K562 (cell line): Measurements from ENCODE around the gene GP1BB. TPM values are rescaled to one million over a fixed set of nuclear protein-coding genes. Genes with fewer than 3 reads are reported as not detected.

Source experiments
- CEBPG ChIP-seq, 3 experiments: fragments of 200-800 bp in 1 of 3; sonication (Bioruptor generic) in 1 of 3; sonication (generic) in 1 of 3; formaldehyde crosslinking in 1 of 3; IDR thresholded peaks in 2 of 3; conservative IDR thresholded peaks in 1 of 3; 2 replicates each; pipeline versions ENCODE4 v1.6.1 to v1.8.0; 2016 to 2022; ENCODE audit warnings: missing compliant biosample characterization in 2 of 3, missing genetic modification characterization in 2 of 3, mild to moderate bottlenecking in 1 of 3, missing genetic modification reagents in 1 of 3
- EP400 ChIP-seq: fragments of 450-650 bp; IDR thresholded peaks from 2 replicates; pipeline ENCODE4 v1.6.1; 2017; ENCODE audit warnings: antibody characterized with exemption, mild to moderate bottlenecking, moderate library complexity
- FOXA1 ChIP-seq: fragments of 450-650 bp; IDR thresholded peaks from 2 replicates; pipeline ENCODE4 v1.6.1; 2016; ENCODE audit warnings: mild to moderate bottlenecking, borderline replicate concordance
- HDAC2 ChIP-seq: fragments of 450-650 bp; IDR thresholded peaks from 2 replicates; pipeline ENCODE4 v1.6.1; 2016; ENCODE audit warnings: mild to moderate bottlenecking
- KDM4B ChIP-seq, 2 experiments: fragments of 450-650 bp in 1 of 2; sonication (generic) in 1 of 2; IDR thresholded peaks; 2 replicates each; pipeline ENCODE4 v1.6.1; 2016 to 2017; ENCODE audit warnings: borderline replicate concordance in 2 of 2, antibody characterized with exemption in 1 of 2, low read depth in 1 of 2, mild to moderate bottlenecking in 1 of 2
- MCM3 ChIP-seq: fragments of 450-650 bp; IDR thresholded peaks from 2 replicates; pipeline ENCODE4 v1.6.1; 2016
- MCM7 ChIP-seq, 2 experiments: fragments of 450-650 bp; IDR thresholded peaks; 2 replicates each; pipeline ENCODE4 v1.6.1; 2016 to 2018
- MITF ChIP-seq: IDR thresholded peaks from 2 replicates; pipeline ENCODE4 v1.6.1; 2014; ENCODE audit warnings: antibody characterized with exemption
- NCOR1 ChIP-seq: fragments of 450-650 bp; IDR thresholded peaks from 2 replicates; pipeline ENCODE4 v1.6.1; 2016; ENCODE audit warnings: mild to moderate bottlenecking, moderate library complexity
- RBM14 ChIP-seq: fragments of 200-400 bp; formaldehyde crosslinking; IDR thresholded peaks from 2 replicates; pipeline ENCODE4 v1.6.1; 2018; ENCODE audit warnings: low read depth, mild to moderate bottlenecking, low read length, moderate library complexity, borderline replicate concordance; ENCODE audit not compliant: insufficient read depth
- RBM39 ChIP-seq: fragments of 200-400 bp; formaldehyde crosslinking; optimal IDR thresholded peaks from 2 replicates; pipeline ENCODE3; 2018; ENCODE audit warnings: low read depth, low read length
- SIRT6 ChIP-seq: IDR thresholded peaks from one replicate; pipeline ENCODE4 v1.6.1; 2012; ENCODE audit warnings: low read depth, mild to moderate bottlenecking, control low read depth, inconsistent platforms, low read length, moderate library complexity
- TAF9B ChIP-seq: fragments of 450-650 bp; IDR thresholded peaks from 2 replicates; pipeline ENCODE4 v1.6.1; 2018; ENCODE audit warnings: mild to moderate bottlenecking; ENCODE audit not compliant: partially characterized antibody
- TEAD4 ChIP-seq, 2 experiments: sonication (generic) in 1 of 2; formaldehyde crosslinking in 1 of 2; IDR thresholded peaks; 2 replicates each; pipeline versions ENCODE4 v1.6.1 to v1.8.0; 2012 to 2022; ENCODE audit warnings: borderline replicate concordance in 1 of 2, inconsistent platforms in 1 of 2, low read length in 1 of 2, mild to moderate bottlenecking in 1 of 2, missing genetic modification reagents in 1 of 2
- TRIM24 ChIP-seq, 2 experiments: fragments of 450-650 bp; IDR thresholded peaks; 2 replicates each; pipeline ENCODE4 v1.6.1; 2016
- ZKSCAN1 ChIP-seq: fragments of 150-350 bp; IDR thresholded peaks from 2 replicates; pipeline ENCODE4 v1.6.1; 2016; ENCODE audit warnings: low read depth, low read length
- polyA plus RNA-seq, 8 experiments: library from polyadenylated mRNA; depleted of rRNA in 4 of 8; stranded (reverse) in 5 of 8; unstranded in 3 of 8; fragments of >200 nt; fragmentation: Nextera tagmentation in 2 of 8; fragmentation: Illumina TruSeq in 1 of 8; extraction: Ambion mirVana in 2 of 8; extraction: Trizol in 1 of 8; gene quantifications; 2 replicates each; pipeline versions ENCODE4 v1.2.1 to v1.2.3, GENCODE V29; 2011 to 2014; ENCODE audit warnings: inconsistent platforms in 1 of 8, missing spikeins in 1 of 8
- total RNA-seq, 7 experiments: library from RNA; depleted of rRNA in 6 of 7; stranded (reverse); fragments of >200 nt in 6 of 7; fragmentation: Illumina TruSeq in 2 of 7; extraction: Trizol in 2 of 7; gene quantifications; 2 replicates each; pipeline versions ENCODE4 v1.2.1 to v1.2.3, GENCODE V29; 2011 to 2021; ENCODE audit warnings: low replicate concordance in 1 of 7
- TF ChIP-seq, protein P1 (sequence below): fragments of 250-450 bp; sonication (Bioruptor Pico); IDR thresholded peaks from 2 replicates; pipeline ENCODE4 v1.8.0; 2022; ENCODE audit warnings: moderate library complexity, mild to moderate bottlenecking, inconsistent platforms
- TF ChIP-seq, protein P2 (sequence below): fragments of 450-650 bp; IDR thresholded peaks from 2 replicates; pipeline ENCODE4 v1.6.1; 2018; ENCODE audit not compliant: partially characterized antibody
- TF ChIP-seq, protein P3 (sequence below): fragments of 250-450 bp; sonication (Bioruptor Pico); IDR thresholded peaks from 2 replicates; pipeline ENCODE4 v1.9.0; 2021; ENCODE audit warnings: mild to moderate bottlenecking, inconsistent platforms

The GP1BB gene
- total and polyA plus RNA-seq, 9 of the 15 experiments (the other 6 are each of a cell fraction or from before 2014, with no cell fraction given): 0.69 to 162 (median 2.8) TPM

DNA sequence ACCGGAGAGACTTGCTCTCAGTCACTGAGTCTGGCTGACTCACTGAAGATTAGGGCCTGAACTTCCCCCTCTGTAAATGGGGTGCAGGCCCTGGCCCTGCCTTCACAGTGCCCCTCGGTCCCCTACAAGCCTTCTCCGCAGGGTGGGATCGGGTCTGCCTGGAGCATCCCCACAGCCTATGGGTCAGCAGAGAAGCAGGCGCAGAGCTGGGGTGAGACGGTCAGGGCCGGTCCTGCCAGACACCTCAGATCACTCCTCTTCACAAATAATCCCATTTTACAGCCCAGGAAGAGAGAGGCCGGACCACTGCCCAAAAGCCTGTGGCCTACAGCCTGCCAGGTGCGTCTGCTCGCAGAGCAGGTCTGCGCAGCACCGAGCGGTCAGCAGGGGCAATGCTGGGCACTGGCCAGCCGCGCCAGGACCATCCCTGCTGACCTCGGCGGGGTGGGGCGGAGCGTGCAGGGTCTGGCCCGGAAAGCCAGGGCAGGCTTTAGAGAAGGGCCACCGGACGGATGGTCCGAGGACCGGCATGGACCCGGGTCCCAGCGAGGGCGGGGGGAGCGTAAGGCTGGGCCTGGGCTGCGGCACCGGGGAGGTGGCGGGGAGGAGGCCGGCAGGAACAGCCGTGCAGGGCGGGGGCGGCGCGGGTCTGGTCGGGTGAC, 9.6 kb upstream of the GP1BB start (continued):
- TF ChIP-seq, protein P1, sequence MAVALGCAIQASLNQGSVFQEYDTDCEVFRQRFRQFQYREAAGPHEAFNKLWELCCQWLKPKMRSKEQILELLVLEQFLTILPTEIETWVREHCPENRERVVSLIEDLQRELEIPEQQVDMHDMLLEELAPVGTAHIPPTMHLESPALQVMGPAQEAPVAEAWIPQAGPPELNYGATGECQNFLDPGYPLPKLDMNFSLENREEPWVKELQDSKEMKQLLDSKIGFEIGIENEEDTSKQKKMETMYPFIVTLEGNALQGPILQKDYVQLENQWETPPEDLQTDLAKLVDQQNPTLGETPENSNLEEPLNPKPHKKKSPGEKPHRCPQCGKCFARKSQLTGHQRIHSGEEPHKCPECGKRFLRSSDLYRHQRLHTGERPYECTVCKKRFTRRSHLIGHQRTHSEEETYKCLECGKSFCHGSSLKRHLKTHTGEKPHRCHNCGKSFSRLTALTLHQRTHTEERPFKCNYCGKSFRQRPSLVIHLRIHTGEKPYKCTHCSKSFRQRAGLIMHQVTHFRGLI: no peak
- no peak for TF ChIP-seq CEBPG (CRISPR knock-in tag; IDR thresholded peaks at IDR 0.05)
- no peak for TF ChIP-seq CEBPG (tag; conservative IDR thresholded peaks at IDR 0.05 in 1 of 2, IDR thresholded peaks at IDR 0.05 in 1 of 2)
- no peak for TF ChIP-seq FOXA1
- TF ChIP-seq RBM14: no peak
- no peak for TF ChIP-seq NCOR1
- TF ChIP-seq RBM39: no peak
- TF ChIP-seq SIRT6: no peak
- TF ChIP-seq MITF: 0 out of 2 replicates have a peak, but pooled peaks have one; percentile 38
- TF ChIP-seq EP400: no peak
- no peak for TF ChIP-seq TAF9B
- no peak for TF ChIP-seq KDM4B (IDR thresholded peaks at IDR 0.05; ENCODE audit: borderline replicate concordance in 2 of 2, low read depth in 1 of 2)
- TF ChIP-seq MCM7 (IDR thresholded peaks at IDR 0.05): no peak
- TF ChIP-seq, protein P2, sequence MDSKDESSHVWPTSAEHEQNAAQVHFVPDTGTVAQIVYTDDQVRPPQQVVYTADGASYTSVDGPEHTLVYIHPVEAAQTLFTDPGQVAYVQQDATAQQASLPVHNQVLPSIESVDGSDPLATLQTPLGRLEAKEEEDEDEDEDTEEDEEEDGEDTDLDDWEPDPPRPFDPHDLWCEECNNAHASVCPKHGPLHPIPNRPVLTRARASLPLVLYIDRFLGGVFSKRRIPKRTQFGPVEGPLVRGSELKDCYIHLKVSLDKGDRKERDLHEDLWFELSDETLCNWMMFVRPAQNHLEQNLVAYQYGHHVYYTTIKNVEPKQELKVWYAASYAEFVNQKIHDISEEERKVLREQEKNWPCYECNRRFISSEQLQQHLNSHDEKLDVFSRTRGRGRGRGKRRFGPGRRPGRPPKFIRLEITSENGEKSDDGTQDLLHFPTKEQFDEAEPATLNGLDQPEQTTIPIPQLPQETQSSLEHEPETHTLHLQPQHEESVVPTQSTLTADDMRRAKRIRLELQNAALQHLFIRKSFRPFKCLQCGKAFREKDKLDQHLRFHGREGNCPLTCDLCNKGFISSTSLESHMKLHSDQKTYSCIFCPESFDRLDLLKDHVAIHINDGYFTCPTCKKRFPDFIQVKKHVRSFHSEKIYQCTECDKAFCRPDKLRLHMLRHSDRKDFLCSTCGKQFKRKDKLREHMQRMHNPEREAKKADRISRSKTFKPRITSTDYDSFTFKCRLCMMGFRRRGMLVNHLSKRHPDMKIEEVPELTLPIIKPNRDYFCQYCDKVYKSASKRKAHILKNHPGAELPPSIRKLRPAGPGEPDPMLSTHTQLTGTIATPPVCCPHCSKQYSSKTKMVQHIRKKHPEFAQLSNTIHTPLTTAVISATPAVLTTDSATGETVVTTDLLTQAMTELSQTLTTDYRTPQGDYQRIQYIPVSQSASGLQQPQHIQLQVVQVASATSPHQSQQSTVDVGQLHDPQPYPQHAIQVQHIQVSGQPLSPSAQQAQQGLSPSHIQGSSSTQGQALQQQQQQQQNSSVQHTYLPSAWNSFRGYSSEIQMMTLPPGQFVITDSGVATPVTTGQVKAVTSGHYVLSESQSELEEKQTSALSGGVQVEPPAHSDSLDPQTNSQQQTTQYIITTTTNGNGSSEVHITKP: peak; percentile 21
- TF ChIP-seq TRIM24 (IDR thresholded peaks at IDR 0.05): no peak
- TF ChIP-seq MCM3: no peak
- TF ChIP-seq, protein P3, sequence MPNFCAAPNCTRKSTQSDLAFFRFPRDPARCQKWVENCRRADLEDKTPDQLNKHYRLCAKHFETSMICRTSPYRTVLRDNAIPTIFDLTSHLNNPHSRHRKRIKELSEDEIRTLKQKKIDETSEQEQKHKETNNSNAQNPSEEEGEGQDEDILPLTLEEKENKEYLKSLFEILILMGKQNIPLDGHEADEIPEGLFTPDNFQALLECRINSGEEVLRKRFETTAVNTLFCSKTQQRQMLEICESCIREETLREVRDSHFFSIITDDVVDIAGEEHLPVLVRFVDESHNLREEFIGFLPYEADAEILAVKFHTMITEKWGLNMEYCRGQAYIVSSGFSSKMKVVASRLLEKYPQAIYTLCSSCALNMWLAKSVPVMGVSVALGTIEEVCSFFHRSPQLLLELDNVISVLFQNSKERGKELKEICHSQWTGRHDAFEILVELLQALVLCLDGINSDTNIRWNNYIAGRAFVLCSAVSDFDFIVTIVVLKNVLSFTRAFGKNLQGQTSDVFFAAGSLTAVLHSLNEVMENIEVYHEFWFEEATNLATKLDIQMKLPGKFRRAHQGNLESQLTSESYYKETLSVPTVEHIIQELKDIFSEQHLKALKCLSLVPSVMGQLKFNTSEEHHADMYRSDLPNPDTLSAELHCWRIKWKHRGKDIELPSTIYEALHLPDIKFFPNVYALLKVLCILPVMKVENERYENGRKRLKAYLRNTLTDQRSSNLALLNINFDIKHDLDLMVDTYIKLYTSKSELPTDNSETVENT (CRISPR knock-in tag): peak; percentile 55; the same call in 1 of the 2 replicates
- no peak for TF ChIP-seq TEAD4 (IDR thresholded peaks at IDR 0.05; ENCODE audit: low read length)
- TF ChIP-seq TEAD4 (CRISPR knock-in tag; IDR thresholded peaks at IDR 0.05; ENCODE audit: borderline replicate concordance): no peak
- TF ChIP-seq ZKSCAN1: no peak
- peak; percentile 83 for TF ChIP-seq HDAC2
